Vagina (tissue), 2 donors: ENCODE data around the gene TMEM44.

Source experiments
- POLR2A ChIP-seq, 2 donors: fragments of 450-650 bp; IDR thresholded peaks; one replicate each; pipeline ENCODE4 v1.6.1; 2017; ENCODE audit warnings: antibody characterized with exemption in 2 of 2, mild to moderate bottlenecking in 2 of 2, moderate library complexity in 2 of 2
- TF ChIP-seq, protein P1 (sequence below), 3 experiments: fragments of 450-650 bp in 2 of 3; fragments of 200-600 bp in 1 of 3; sonication (generic) in 1 of 3; IDR thresholded peaks; one replicate each; pipeline ENCODE4 v1.5.1; 2017 to 2019; ENCODE audit warnings: antibody characterized with exemption in 3 of 3, mild to moderate bottlenecking in 2 of 3, moderate library complexity in 2 of 3

DNA sequence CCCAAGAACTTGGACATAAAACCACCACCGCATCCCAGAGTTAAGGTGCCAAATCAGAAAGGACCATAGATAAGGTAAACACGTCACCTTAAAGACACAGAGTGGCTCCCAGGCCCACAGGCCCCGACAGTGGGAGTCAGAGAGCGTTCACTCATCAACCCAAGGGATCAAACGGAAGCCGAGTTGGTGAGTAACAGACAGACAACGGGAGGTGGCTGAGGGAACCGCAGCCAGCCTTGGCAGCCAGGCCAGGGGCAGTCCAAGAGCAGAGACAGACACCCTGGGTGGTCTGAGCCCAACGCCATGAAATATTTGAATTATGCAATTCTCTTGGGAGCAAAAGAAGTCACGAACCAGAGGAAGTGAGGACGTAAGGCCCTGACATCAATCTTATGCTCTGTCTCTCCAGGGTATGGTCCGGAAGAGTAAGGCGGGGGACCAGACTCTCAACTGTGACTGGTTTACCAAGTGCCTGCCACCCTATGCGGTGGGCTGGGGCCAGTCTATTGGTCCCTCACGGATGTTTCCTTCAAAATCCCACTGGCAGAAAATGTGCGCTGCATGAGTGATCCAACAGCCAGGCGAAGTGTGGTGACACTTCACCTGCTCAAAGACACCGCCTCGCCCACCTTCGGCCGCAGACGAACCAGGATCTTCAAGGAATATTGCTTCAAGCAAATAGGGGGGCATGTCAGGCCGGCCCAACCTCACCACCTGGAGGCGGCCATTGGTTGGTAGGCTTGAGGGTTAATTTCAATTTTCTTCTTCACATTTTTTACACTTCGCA, 34.3 kb downstream of the TMEM44 start:
- TF ChIP-seq, protein P1, sequence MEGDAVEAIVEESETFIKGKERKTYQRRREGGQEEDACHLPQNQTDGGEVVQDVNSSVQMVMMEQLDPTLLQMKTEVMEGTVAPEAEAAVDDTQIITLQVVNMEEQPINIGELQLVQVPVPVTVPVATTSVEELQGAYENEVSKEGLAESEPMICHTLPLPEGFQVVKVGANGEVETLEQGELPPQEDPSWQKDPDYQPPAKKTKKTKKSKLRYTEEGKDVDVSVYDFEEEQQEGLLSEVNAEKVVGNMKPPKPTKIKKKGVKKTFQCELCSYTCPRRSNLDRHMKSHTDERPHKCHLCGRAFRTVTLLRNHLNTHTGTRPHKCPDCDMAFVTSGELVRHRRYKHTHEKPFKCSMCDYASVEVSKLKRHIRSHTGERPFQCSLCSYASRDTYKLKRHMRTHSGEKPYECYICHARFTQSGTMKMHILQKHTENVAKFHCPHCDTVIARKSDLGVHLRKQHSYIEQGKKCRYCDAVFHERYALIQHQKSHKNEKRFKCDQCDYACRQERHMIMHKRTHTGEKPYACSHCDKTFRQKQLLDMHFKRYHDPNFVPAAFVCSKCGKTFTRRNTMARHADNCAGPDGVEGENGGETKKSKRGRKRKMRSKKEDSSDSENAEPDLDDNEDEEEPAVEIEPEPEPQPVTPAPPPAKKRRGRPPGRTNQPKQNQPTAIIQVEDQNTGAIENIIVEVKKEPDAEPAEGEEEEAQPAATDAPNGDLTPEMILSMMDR (IDR thresholded peaks at IDR 0.05) = no peak
- no peak for TF ChIP-seq POLR2A (IDR thresholded peaks at IDR 0.05)
